ENCODE measurements around the gene SYNC.

SYNC gene

DNA sequence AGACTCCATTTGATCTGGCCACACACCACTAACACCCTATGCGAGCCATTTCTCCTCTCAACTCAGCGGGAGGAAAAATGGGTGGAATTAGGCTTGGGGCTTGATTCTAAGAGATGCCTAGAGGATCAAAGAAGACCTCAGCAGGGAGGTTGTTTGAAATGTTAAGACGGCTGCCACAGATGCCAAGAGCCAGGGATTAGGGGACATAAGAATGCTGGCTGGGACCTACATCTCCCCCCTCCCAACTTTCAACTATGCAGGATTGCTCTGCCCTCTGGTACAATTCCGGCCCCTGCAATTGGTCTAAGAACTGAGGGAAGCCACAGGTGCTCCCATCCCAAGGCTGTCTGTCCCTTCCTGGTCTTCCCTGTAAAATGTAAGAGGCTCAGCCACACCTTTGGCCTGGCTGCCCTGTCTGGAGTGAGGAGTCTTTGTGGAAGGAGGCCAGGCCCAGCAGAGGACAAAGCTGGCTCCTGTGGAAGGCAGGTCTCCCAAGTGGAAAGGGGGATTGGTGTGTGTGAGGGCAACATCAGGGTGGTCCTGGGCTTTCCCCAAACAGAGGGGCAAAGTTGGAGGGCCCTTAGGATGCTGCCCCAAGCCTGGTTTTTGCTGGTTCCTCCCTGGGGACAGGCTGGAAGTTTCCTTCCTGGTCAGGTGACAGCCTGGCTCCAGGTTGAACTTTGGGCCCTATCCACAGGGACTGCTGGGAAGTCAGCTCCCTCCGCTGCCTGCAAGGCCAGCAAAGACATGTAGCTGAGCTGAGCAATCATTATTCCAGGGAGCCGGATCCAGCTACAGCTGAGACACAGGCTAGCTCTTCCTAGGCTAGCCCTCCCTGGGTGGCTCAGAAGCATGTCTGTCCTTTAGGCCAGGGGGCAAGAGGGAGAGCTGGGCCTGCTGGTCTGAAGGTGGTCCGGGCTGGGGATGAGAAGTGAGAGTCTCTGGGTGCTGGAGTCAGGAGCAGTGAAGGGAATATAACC, 34.5 kb upstream of the SYNC start:
- Histone ChIP-seq H3K4me2 (ENCODE audit: low read length) (no peak overlapping the region), H3K9ac (no peak overlapping the region), H2AFZ (no peak overlapping the region)

DNA sequence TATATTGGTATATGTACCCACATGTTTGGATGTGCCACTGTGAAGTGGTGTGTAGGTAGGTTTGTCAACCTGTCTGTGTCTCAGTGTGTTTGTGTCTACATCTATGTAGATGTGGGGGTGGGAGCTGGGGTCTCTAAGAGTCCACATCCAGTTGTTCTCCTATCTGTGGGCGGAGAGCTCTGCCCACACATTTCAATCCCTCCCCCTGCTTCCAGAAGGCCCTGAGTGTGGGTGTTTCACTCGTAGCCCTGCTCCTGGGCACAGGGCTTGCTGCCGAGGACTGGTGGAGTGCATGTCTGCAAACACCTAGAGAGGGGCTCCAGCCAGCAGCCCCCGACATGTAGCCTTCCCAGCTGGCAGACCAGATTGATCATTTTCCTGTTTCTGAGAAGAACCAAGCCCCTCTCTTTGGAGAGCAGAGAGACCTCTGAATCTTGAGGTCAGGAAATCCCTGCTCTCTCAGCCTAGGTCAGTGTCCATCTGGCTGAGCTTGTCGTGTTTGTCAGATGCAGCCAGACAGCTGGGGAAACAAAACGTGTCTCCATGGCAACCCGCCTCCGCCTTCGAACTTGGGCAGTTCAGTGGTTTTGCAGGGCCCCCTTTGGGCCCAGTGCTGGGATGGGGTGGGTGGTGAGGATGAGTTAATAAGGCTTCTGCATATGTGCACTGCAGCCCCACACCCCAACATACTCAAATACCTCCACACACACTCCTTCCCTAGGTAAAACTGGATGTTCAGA, 31.2 kb upstream of the SYNC start:
- Histone ChIP-seq H3K4me3 (ENCODE audit: low read depth, low read length) (no peak overlapping the region), H3K27ac (no peak overlapping the region), H3K27me3 (ENCODE audit: control insufficient read depth, insufficient read depth, low read length) (no peaks in the 10 kb centered on the region), H3K9ac (no peak overlapping the region), H2AFZ (no peak overlapping the region), H3K4me1 (no peaks in the 10 kb centered on the region), H3K9me3 (ENCODE audit: control insufficient read depth, low read length) (no peaks in the 10 kb centered on the region), H3K79me2 (no peaks in the 10 kb centered on the region), H3K4me2 (ENCODE audit: low read length) (no peak overlapping the region), H3K36me3 (ENCODE audit: control insufficient read depth, insufficient read depth, low read length) (no peaks in the 10 kb centered on the region)
- TF ChIP-seq, protein P1, sequence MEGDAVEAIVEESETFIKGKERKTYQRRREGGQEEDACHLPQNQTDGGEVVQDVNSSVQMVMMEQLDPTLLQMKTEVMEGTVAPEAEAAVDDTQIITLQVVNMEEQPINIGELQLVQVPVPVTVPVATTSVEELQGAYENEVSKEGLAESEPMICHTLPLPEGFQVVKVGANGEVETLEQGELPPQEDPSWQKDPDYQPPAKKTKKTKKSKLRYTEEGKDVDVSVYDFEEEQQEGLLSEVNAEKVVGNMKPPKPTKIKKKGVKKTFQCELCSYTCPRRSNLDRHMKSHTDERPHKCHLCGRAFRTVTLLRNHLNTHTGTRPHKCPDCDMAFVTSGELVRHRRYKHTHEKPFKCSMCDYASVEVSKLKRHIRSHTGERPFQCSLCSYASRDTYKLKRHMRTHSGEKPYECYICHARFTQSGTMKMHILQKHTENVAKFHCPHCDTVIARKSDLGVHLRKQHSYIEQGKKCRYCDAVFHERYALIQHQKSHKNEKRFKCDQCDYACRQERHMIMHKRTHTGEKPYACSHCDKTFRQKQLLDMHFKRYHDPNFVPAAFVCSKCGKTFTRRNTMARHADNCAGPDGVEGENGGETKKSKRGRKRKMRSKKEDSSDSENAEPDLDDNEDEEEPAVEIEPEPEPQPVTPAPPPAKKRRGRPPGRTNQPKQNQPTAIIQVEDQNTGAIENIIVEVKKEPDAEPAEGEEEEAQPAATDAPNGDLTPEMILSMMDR (IDR thresholded peaks at IDR 0.05), result no peak

More for the DNA sequence above, 34.5 kb upstream of the SYNC start:
- no peaks in the 10 kb centered on the region for H3K36me3 ChIP-seq (ENCODE audit: control insufficient read depth, insufficient read depth, low read length)
- H3K4me3 ChIP-seq (ENCODE audit: low read depth, low read length), result no peak overlapping the region
- H3K4me1 ChIP-seq, result no peaks in the 10 kb centered on the region
- no peaks in the 10 kb centered on the region for H3K9me3 ChIP-seq (ENCODE audit: control insufficient read depth, low read length)
- TF ChIP-seq, protein P1 (IDR thresholded peaks at IDR 0.05), result no peak
- H3K27me3 ChIP-seq (ENCODE audit: control insufficient read depth, insufficient read depth, low read length), result no peaks in the 10 kb centered on the region
- H3K27ac ChIP-seq, result no peak overlapping the region
- peaks cover 2% of the 10 kb centered on the region for H3K79me2 ChIP-seq

DNA sequence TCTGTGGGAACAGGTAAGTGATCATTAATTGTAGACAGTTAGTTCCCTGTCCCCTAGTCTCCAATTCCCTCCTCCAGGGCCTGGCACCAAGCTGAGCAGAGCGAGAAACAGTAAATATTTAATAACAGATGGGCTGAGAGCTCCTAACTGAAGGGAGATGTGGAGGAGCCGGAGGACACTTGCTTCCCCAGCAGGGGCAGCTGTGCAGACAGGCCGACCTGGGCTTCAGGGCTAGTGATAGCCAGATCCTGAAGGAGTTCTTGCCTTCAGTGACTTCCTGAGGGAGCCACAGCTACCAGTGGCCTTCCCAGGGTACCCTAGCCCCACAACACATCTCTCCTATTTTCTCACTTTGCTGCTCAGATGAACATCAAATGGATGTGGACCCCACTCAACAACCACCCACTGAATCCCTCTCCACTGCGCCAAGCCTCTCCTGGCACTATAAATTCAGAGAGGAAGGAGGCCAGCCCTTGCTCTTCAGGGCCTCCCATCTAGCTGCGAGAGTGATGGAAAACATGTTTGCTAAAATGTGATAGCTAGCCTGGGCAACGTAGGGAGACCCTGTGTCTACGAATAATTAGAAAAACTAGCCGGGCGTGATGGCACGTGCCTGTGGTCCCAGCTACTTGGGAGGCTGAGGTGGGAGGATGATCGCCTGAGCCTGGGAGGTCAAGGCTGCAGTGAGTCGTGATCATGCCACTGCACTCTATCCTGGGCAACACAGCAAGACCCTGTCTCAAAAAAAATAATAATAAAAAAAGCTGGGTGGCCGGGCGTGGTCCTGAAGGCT, 26.9 kb upstream of the SYNC start:
- Histone ChIP-seq H3K4me3 (ENCODE audit: low read depth, low read length) (no peak overlapping the region), H3K9ac (no peak overlapping the region), H2AFZ (no peak overlapping the region), H3K4me1 (no peaks in the 10 kb centered on the region), H3K36me3 (ENCODE audit: control insufficient read depth, insufficient read depth, low read length) (no peaks in the 10 kb centered on the region), H3K4me2 (ENCODE audit: low read length) (no peak overlapping the region), H3K9me3 (ENCODE audit: control insufficient read depth, low read length) (no peaks in the 10 kb centered on the region), H3K27ac (no peak overlapping the region), H3K27me3 (ENCODE audit: control insufficient read depth, insufficient read depth, low read length) (no peaks in the 10 kb centered on the region), H3K79me2 (no peaks in the 10 kb centered on the region)
- TF ChIP-seq, protein P1 (IDR thresholded peaks at IDR 0.05), result no peak

DNA sequence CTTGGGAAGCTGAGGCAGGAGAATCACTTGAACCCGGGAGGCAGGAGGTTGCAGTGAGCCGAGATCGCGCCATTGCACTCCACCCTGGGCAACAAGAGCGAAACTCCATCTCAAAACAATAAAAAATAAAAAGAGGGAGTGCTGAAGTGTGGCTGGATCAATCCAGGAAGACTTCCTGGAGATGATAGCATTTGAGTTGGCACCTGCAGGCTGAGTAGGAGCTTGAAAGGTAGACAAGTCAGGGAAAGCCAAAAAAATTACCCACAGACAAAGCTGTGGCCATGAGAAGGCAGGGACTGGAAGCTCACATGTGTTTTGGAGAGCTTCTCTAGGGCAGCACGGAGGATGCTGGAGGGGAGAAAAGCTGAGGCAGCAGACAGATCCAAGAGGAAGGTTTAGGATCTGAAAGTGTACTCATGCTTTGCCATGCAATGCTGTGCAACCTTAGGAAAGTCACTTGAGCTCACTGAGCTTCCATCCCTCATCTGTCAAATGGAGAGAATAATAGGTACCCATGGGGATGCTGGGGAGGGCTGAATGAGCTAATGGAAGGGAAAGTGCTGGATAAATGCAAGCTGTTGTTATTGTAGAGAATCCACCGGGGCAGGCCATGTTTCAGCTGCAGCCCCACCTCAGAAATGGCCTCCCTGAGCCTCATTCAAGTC, 26.0 kb upstream of the SYNC start:
- Histone ChIP-seq H3K27me3 (ENCODE audit: control insufficient read depth, insufficient read depth, low read length) (no peaks in the 10 kb centered on the region), H3K4me2 (ENCODE audit: low read length) (no peak overlapping the region), H3K36me3 (ENCODE audit: control insufficient read depth, insufficient read depth, low read length) (no peaks in the 10 kb centered on the region), H3K9ac (no peak overlapping the region), H3K27ac (no peak overlapping the region), H3K4me1 (no peaks in the 10 kb centered on the region), H3K9me3 (ENCODE audit: control insufficient read depth, low read length) (no peaks in the 10 kb centered on the region), H3K79me2 (no peaks in the 10 kb centered on the region), H2AFZ (no peak overlapping the region), H3K4me3 (ENCODE audit: low read depth, low read length) (no peak overlapping the region)
- TF ChIP-seq, protein P1 (IDR thresholded peaks at IDR 0.05), result no peak

All from parathyroid adenoma (tissue), 2 donors.